H4 (cell line): ENCODE results near the gene AATK. TPM values are rescaled to one million over a fixed set of nuclear protein-coding genes. Genes with fewer than 3 reads are reported as not detected.

Experiments
- DNase-seq: peaks from one replicate; pipeline ENCODE4 v3.0.0-alpha.2; 2015; ENCODE audit warnings: low spot score
- total RNA-seq: library from RNA; depleted of rRNA; stranded (reverse); fragments of >200 nt; shearing (Covaris generic); gene quantifications from 2 replicates; pipeline ENCODE4 v1.2.3, GENCODE V29; 2014

The AATK gene
- total RNA-seq, 1 experiment from 2014 or later = 0.08 TPM

GRCh38 chr17:81180836-81181810, 15.1 kb upstream of the AATK start:
- DNase-seq = no peak

- DNase-seq = no peak
These were observed 13.8 kb upstream of the AATK start for GRCh38 chr17:81179861-81180260.

GRCh38 chr17:81179220-81179619, 13.2 kb upstream of the AATK start:
- no peak for DNase-seq

GRCh38 chr17:81178136-81179091, 12.4 kb upstream of the AATK start:
- DNase-seq = no peak

- no peak for DNase-seq
These were observed 10.6 kb upstream of the AATK start for GRCh38 chr17:81176666-81177065.

- no peak for DNase-seq
These were observed 7.7 kb upstream of the AATK start for GRCh38 chr17:81173762-81174155.

GRCh38 chr17:81173052-81173761, 7.2 kb upstream of the AATK start:
- DNase-seq = no peak

- no peak for DNase-seq
These were observed 5.9 kb upstream of the AATK start for GRCh38 chr17:81171941-81172340.

GRCh38 chr17:81170727-81171494, 4.9 kb upstream of the AATK start:
- no peak for DNase-seq

- no peak for DNase-seq
These were observed 3.9 kb upstream of the AATK start for GRCh38 chr17:81169870-81170309.

- DNase-seq = no peak
These were observed 1.6 kb upstream of the AATK start for GRCh38 chr17:81167638-81168037.

- DNase-seq = no peak
These were observed 1.1 kb upstream of the AATK start for GRCh38 chr17:81167194-81167524.

- DNase-seq = no peak
These were observed 582 bp downstream of the AATK start, which contains the start of gene PVALEF for GRCh38 chr17:81165246-81166032. PVALEF (plus strand) TSS chr17:81165507; CDS start chr17:81181227, 15,720 bp downstream.

- DNase-seq = no peak
These were observed 1.4 kb downstream of the AATK start for GRCh38 chr17:81164371-81165245.

GRCh38 chr17:81163703-81164370, 2.2 kb downstream of the AATK start:
- DNase-seq = no peak

GRCh38 chr17:81163051-81163695, 2.8 kb downstream of the AATK start:
- DNase-seq = no peak

GRCh38 chr17:81162491-81162890, 3.5 kb downstream of the AATK start:
- DNase-seq = no peak

- DNase-seq = no peak
These were observed 4.0 kb downstream of the AATK start for GRCh38 chr17:81161972-81162371.
